Trophoblast cell (in vitro differentiated cells and primary cell): ENCODE measurements around the gene NAGS.

ENCODE experiments used
- DNase-seq, 2 donors: peaks; one replicate each; pipeline ENCODE4 v3.0.0-alpha.2; 2016
- H2AFZ ChIP-seq: 2 replicates; pipeline ENCODE4 v1.6.1; 2013; ENCODE audit warnings: low read length, moderate library complexity, mild to moderate bottlenecking; ENCODE audit not compliant: insufficient read depth, poor library complexity
- H2AK5ac ChIP-seq: 2 replicates; pipeline ENCODE4 v1.6.1; 2013; ENCODE audit warnings: mild to moderate bottlenecking, low read length
- H2BK120ac ChIP-seq: 2 replicates; pipeline ENCODE4 v1.6.1; 2013; ENCODE audit warnings: low read length, mild to moderate bottlenecking, moderate library complexity; ENCODE audit not compliant: insufficient read depth, poor library complexity
- H2BK12ac ChIP-seq: 2 replicates; pipeline ENCODE4 v1.6.1; 2013; ENCODE audit warnings: mild to moderate bottlenecking, low read length, moderate library complexity
- H2BK5ac ChIP-seq: 2 replicates; pipeline ENCODE4 v1.6.1; 2013; ENCODE audit warnings: low read length, low read depth, moderate library complexity, mild to moderate bottlenecking; ENCODE audit not compliant: poor library complexity
- H3K14ac ChIP-seq: 2 replicates; pipeline ENCODE4 v1.6.1; 2013; ENCODE audit warnings: mild to moderate bottlenecking, low read length
- H3K18ac ChIP-seq: 2 replicates; pipeline ENCODE4 v1.6.1; 2013; ENCODE audit warnings: mild to moderate bottlenecking, low read length
- H3K23ac ChIP-seq: 2 replicates; pipeline ENCODE4 v1.6.1; 2013; ENCODE audit warnings: low read length
- H3K27ac ChIP-seq: 2 replicates; pipeline ENCODE4 v1.5.1; 2013; ENCODE audit warnings: low read depth, mild to moderate bottlenecking, inconsistent platforms, low read length, moderate library complexity
- H3K27me3 ChIP-seq: 2 replicates; pipeline ENCODE4 v1.6.1; 2013; ENCODE audit warnings: inconsistent platforms, mild to moderate bottlenecking, low read length, moderate library complexity; ENCODE audit not compliant: insufficient read depth
- H3K36me3 ChIP-seq, 2 experiments: 1 replicate in 1 of 2; 2 replicates in 1 of 2; pipeline ENCODE4 v1.6.1; 2013; ENCODE audit warnings: low read length in 2 of 2, mild to moderate bottlenecking in 2 of 2, moderate library complexity in 1 of 2; ENCODE audit not compliant: insufficient read depth in 2 of 2, control insufficient read depth in 1 of 2
- H3K4ac ChIP-seq: 2 replicates; pipeline ENCODE4 v1.6.1; 2013; ENCODE audit warnings: low read depth, mild to moderate bottlenecking, low read length, moderate library complexity
- H3K4me1 ChIP-seq, 2 experiments: 1 replicate in 1 of 2; 2 replicates in 1 of 2; pipeline ENCODE4 v1.6.1; 2013; ENCODE audit warnings: low read length in 2 of 2, mild to moderate bottlenecking in 2 of 2, moderate library complexity in 1 of 2; ENCODE audit not compliant: insufficient read depth in 2 of 2, control insufficient read depth in 1 of 2
- H3K4me2 ChIP-seq: 2 replicates; pipeline ENCODE4 v1.6.1; 2013; ENCODE audit warnings: inconsistent platforms, mild to moderate bottlenecking, low read length, moderate library complexity
- H3K4me3 ChIP-seq: 2 replicates; pipeline ENCODE4 v1.5.1; 2013; ENCODE audit warnings: mild to moderate bottlenecking, low read depth, low read length, inconsistent platforms
- H3K79me1 ChIP-seq: one replicate; pipeline ENCODE4 v1.6.1; 2013; ENCODE audit warnings: low read length
- H3K79me2 ChIP-seq: 2 replicates; pipeline ENCODE4 v1.6.1; 2013; ENCODE audit warnings: low read length, mild to moderate bottlenecking; ENCODE audit not compliant: control insufficient read depth, insufficient read depth, poor library complexity
- H3K9ac ChIP-seq: 2 replicates; pipeline ENCODE4 v1.6.1; 2013; ENCODE audit warnings: mild to moderate bottlenecking, low read length
- H3K9me3 ChIP-seq: 2 replicates; pipeline ENCODE4 v1.6.1; 2013; ENCODE audit warnings: low read depth, mild to moderate bottlenecking, control low read depth, inconsistent platforms, low read length; ENCODE audit not compliant: insufficient read depth
- H4K12ac ChIP-seq: 2 replicates; pipeline ENCODE4 v1.6.1; 2013; ENCODE audit warnings: low read depth, mild to moderate bottlenecking, low read length, moderate library complexity
- H4K8ac ChIP-seq: 2 replicates; pipeline ENCODE4 v1.6.1; 2013; ENCODE audit warnings: low read depth, mild to moderate bottlenecking, low read length, moderate library complexity
- H4K91ac ChIP-seq: one replicate; pipeline ENCODE4 v1.6.1; 2013; ENCODE audit warnings: low read depth, mild to moderate bottlenecking, low read length, moderate library complexity
- WGBS: extraction: QIAGEN DNeasy Blood & Tissue Kit; methylation state at CpG from one replicate; pipeline ENCODE4 v1.1.7; 2013; ENCODE audit warnings: missing lambda C conversion rate; ENCODE audit not compliant: insufficient read length, insufficient coverage; ENCODE audit errors: extremely low coverage; 5-methylcytosine and 5-hydroxymethylcytosine counted together

Gene NAGS

DNA sequence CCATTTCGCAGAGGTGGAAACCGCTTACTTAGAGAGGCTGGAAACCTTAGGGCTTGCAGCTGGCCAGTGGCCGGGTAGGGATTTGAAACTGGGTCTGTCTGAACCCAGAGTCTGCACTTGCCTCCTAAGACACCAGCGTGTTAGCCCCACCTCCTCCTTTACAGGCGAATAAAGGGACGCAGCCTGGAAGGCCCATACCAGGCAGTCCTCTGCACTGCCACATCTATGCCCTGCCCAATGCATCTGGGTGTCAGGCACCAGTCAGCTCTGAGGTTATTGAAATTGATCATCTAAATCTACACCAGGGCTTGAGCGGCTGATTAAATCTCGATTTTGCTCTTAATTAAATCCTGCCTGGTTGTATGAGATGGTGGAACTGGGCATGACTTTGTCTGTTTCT is 19.9 kb upstream of the NAGS start:
- H3K9me3 ChIP-seq: no peaks in the 10 kb centered on the region
- H2BK5ac ChIP-seq: no peak overlapping the region
- peak overlapping the region; percentile 45 for H2AFZ ChIP-seq
- no peaks in the 10 kb centered on the region for H3K79me2 ChIP-seq
- H4K8ac ChIP-seq: no peak overlapping the region
- H2BK12ac ChIP-seq: no peak overlapping the region
- no peak overlapping the region for H3K18ac ChIP-seq
- no CpG with 5 or more reads among the region's 8 CpGs for WGBS
- no peak overlapping the region for H4K91ac ChIP-seq
- no peaks in the 10 kb centered on the region for H3K79me1 ChIP-seq
- no peak overlapping the region for H3K27ac ChIP-seq
- no peak overlapping the region for H4K12ac ChIP-seq
- peak overlapping the region; percentile 77 for H3K4me2 ChIP-seq
- no peak overlapping the region for H2BK120ac ChIP-seq
- no peak overlapping the region for H2AK5ac ChIP-seq
- H3K23ac ChIP-seq: no peak overlapping the region
- H3K36me3 ChIP-seq: no peaks in the 10 kb centered on the region
- H3K4me3 ChIP-seq: no peak overlapping the region
- no peak overlapping the region for H3K14ac ChIP-seq
- H3K27me3 ChIP-seq: peaks cover 21% of the 10 kb centered on the region
- DNase-seq: no peak
- H3K9ac ChIP-seq: no peak overlapping the region
- peaks cover 4 to 9% of the 10 kb centered on the region in 2 experiments for H3K4me1 ChIP-seq
- no peak overlapping the region for H3K4ac ChIP-seq

DNA sequence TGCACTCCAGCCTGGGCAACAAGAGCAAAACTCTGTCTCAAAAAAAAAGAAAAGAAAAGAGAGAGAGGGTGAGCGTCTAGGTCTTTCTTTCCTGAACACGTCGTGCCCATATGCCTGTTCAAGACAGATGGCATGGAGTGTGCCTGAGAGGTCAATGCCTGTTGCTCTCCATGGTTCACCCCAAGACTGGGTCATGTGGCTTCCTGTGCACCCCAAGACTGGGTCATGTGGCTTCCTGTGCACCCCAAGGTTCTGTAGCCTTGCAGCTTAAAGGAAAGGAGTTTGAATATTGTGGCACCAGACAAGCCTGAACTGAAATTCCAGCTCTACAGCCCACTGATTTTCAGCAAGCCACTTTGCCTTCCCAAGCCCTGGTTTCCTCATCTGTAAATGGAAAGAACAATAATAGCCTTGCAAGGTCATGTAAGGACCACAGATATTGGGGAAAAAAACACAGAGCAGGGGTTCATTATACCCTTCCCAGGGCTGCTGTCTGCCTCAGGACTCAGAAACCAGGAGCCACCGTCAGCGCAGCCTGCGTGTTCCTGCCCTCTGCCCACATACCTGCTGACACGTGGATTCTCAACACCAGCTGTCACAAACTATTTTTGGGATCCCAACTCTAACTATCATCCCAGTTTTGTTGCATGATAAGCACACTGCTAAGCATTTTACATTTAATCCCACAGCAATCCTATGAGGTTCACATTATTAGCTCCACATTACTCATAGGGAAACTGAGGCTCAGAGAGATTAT is 18.0 kb upstream of the NAGS start:
- Histone ChIP-seq H3K4me3 (no peak overlapping the region), H4K8ac (no peak overlapping the region), H3K36me3 (no peaks in the 10 kb centered on the region), H3K79me1 (no peaks in the 10 kb centered on the region), H3K4me1 (peaks cover 4 to 9% of the 10 kb centered on the region in 2 experiments), H3K4me2 (no peak overlapping the region), H2AFZ (no peak overlapping the region), H2BK120ac (no peak overlapping the region), H3K9me3 (no peaks in the 10 kb centered on the region), H3K79me2 (no peaks in the 10 kb centered on the region), H4K91ac (no peak overlapping the region), H3K9ac (no peak overlapping the region), H3K23ac (no peak overlapping the region), H4K12ac (no peak overlapping the region), H3K14ac (no peak overlapping the region), H2AK5ac (no peak overlapping the region), H3K4ac (no peak overlapping the region), H2BK12ac (no peak overlapping the region), H2BK5ac (no peak overlapping the region), H3K27ac (no peak overlapping the region), H3K18ac (no peak overlapping the region), H3K27me3 (peaks cover 21% of the 10 kb centered on the region)
- no CpG with 5 or more reads among the region's 7 CpGs for WGBS
- DNase-seq: no peak

DNA sequence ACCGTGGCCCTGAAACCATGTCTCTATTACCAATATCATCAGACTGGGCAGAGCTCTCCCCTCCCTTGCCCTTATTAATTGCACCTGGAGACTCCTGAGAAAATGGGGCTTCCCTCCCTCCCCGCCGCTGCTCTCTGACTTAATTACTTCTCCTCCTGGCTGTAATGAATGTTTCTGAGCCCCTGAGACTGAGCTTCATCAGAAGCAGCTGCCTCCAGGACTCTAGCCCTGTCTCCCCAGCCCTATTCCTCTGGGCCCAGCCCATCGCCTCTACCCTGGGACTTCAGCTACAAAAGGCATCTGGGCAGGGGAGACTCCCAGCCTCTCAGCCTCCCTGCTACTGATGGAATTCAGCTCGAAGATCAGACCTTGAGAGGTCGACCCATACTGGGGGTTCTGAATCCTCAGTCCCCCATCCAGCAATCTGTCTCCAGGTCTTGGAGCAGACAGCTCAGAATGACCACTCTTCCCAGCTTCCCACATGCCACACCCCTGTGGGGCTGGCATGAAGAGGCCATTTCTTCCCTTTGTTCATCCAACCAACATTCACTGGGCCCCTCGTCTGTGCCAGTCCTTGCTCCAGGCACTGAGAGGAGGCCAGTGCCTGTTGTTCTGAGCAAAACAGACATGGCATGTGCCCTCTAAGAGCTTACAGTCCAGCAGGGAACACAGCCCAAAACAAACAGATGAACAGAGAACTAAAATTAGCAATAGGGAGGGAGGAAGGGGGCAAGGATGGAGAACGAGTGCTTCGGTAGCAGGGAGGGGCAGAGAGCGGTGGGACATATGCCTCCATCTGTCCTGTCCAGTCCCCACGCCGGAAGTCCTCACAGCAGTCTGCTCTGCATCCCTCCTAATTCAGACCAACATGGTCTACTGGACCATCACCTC is 17.0 kb upstream of the NAGS start:
- H2BK12ac ChIP-seq: no peak overlapping the region
- WGBS: no CpG with 5 or more reads among the region's 12 CpGs

DNA sequence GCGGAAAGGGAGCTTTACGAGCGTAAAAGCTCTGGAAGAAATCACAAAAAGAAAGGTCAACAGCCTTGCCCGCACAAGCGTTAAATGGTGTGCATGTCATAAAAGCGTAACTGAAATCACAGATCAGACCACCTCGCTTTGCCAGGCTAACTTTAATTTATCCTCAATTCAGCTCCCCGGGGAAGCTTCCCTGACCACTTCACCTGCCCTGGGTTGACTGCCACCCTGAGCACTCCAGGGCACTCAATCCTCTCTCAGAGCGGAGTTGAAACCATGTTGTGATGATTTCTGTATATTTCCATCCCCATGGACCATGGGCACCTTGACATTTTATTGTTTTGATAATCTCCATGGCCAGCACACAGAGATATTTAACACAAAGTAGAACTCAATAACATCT is 16.1 kb upstream of the NAGS start:
- H3K14ac ChIP-seq: no peak overlapping the region
- no peak overlapping the region for H2BK120ac ChIP-seq
- H4K8ac ChIP-seq: no peak overlapping the region
- no peaks in the 10 kb centered on the region for H3K36me3 ChIP-seq
- WGBS: no CpG with 5 or more reads among the region's 9 CpGs
- no peak overlapping the region for H3K27ac ChIP-seq
- no peaks in the 10 kb centered on the region for H3K79me1 ChIP-seq
- H3K9me3 ChIP-seq: no peaks in the 10 kb centered on the region
- DNase-seq: no peak
- no peak overlapping the region for H3K9ac ChIP-seq
- no peak overlapping the region for H2BK5ac ChIP-seq
- H2AK5ac ChIP-seq: no peak overlapping the region
- H3K4ac ChIP-seq: no peak overlapping the region
- no peak overlapping the region for H3K4me2 ChIP-seq
- H3K79me2 ChIP-seq: no peaks in the 10 kb centered on the region
- H2AFZ ChIP-seq: no peak overlapping the region
- no peak overlapping the region for H2BK12ac ChIP-seq
- H4K12ac ChIP-seq: no peak overlapping the region
- peaks cover 13% of the 10 kb centered on the region for H3K27me3 ChIP-seq
- peaks cover 4 to 9% of the 10 kb centered on the region in 2 experiments for H3K4me1 ChIP-seq
- H3K4me3 ChIP-seq: no peak overlapping the region
- H3K23ac ChIP-seq: no peak overlapping the region
- no peak overlapping the region for H3K18ac ChIP-seq
- H4K91ac ChIP-seq: no peak overlapping the region

More for the DNA sequence above, 17.0 kb upstream of the NAGS start:
- Histone ChIP-seq H2BK5ac (no peak overlapping the region), H3K9ac (no peak overlapping the region), H4K12ac (no peak overlapping the region), H3K4me2 (no peak overlapping the region), H3K4me1 (peaks cover 4 to 9% of the 10 kb centered on the region in 2 experiments), H2AK5ac (no peak overlapping the region), H3K79me1 (no peaks in the 10 kb centered on the region), H3K18ac (no peak overlapping the region), H2AFZ (no peak overlapping the region), H3K23ac (no peak overlapping the region), H3K79me2 (no peaks in the 10 kb centered on the region), H3K14ac (no peak overlapping the region), H3K27ac (no peak overlapping the region), H3K4ac (no peak overlapping the region), H3K36me3 (no peaks in the 10 kb centered on the region), H3K4me3 (no peak overlapping the region), H3K27me3 (peaks cover 20% of the 10 kb centered on the region), H4K91ac (no peak overlapping the region), H3K9me3 (no peaks in the 10 kb centered on the region), H2BK120ac (no peak overlapping the region), H4K8ac (no peak overlapping the region)
- DNase-seq: no peak
